NCI-H2171 (cell line): Measurements from ENCODE around the gene VPS41.
A peak's percentile ranks its signal among the peaks of the same experiment; 100 is the strongest.

Experiments
- DNase-seq: peaks from one replicate; lab custom pipeline; 2025; lab: John Stamatoyannopoulos, UW

Gene VPS41

DNA sequence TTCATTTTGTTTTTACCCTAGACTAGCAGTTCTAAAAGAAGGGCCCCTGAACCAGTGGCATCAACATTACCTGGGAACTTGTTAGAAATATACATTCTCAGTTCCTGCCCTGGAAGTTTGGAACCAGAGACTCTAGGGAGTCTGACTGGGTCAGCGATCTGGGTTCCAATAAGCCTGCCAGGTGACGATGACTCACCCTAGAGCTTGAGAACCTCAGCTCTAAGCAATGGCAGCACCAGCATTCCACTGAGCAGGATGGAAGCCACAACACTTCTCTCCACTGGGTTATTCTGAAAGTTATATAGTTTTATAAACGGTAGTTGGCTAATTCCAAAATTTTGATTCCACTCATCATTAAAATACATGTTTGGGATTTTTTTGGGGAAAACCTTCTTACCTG lies 180.8 kb downstream of the VPS41 start:
- DNase-seq: no peak

DNA sequence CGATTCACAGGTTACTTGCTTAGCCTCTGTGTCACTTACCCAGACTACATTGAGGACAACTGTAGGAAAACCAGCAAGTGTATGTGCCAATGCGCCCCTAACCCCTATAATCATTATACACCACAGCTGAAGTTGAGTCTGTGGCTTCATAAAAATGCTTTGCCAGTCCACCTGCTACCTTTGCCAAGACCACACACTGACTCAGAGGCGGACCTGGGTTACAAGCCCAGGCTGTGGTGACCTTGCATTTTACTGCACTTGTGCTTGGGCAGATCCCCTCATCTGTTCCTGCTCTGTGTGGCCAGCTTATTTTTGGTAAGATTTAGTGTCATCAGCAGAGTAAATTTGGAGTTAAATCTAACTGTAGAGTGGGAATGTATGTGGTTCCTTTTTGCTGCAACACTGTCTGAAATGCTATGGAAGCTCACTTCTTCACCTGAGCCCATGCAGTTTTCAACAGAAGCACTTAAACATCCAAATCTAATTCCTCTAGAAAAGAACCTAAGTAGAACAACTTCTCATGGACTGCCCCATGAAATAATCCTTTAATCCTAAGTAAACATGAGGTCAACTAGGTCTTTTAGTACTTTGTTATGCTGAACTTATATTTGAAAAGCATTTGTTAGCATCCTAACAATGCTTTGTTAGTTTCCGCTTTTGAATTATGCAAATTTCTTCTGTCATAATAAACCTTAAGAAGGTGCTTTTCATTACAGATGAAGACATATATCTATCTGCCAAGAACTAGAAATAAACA lies 181.6 kb downstream of the VPS41 start:
- no peak for DNase-seq

DNA sequence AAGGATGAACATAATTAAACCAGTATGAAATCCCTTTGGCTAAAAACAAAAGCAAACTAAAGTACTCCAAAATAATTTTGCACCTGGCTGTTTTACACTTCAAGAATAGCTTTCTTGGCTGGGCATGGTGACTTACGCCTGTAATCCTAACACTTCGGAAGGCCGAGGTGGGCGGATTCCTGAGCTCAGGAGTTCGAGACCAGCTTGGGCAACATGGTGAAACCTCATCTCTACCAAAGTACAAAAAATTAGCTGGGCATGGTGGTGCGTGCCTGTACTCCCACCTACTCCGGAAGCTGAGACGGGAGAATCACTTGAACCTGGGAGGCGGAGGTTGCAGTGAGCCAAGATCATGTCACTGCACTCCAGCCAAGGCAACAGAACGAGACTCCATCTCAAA lies 185.7 kb downstream of the VPS41 start:
- DNase-seq: no peak

DNA sequence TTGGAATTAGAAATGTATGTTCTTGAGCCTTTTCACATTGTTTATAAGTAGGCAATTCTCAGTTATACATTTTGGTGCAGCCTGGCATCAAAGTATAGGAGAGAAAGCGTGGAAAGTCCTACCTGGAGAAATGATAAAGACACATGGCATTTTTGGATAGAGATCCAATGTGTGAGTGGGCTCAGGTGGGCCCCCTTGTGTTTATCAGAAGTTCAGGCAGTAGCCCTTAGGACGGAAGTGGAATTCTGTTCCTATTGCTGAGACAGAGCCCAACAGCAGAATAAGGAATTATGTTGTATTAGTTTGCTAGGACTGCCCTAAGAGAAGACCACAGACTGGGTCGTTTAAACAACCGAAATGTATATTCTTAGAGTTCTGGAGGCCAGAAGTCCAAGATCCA lies 192.6 kb downstream of the VPS41 start:
- DNase-seq: no peak

DNA sequence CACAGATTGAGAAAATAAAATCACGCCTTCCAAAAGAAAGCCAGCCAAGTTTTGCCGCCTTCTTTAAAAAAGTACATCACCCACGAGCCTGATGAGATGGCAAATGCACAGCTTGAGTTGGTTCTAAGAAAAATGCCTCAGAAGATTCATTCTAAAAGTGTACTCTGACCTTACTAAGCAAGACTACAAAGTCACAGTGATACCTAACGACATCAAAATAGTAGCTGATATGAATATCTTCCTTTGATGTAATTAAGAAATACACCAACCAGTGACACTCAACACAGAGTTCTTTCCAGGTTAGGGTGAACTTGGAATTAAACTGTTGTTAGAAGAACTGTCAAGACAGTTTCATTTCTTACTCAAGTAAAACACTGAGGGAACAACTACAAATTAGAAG lies 199.9 kb downstream of the VPS41 start:
- no peak for DNase-seq

DNA sequence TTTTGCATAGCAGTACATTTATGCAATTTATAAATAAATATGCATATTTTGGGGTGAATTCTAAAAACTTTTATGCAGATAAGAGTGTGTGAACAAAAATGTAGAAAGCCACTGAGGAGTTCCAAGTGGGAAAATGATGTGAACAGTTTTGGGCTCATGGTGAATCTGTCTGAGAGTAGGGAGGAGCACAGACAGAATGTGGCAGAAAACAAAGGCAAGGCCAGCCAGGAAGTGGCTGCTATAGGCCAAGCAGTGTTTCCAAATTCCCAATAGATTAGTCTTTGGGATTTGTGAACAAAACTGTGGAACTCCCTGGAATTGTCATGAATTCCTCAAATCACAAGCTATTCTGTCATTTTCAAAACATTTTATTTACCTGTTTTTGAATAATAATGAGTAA lies 204.2 kb downstream of the VPS41 start:
- no peak for DNase-seq

DNA sequence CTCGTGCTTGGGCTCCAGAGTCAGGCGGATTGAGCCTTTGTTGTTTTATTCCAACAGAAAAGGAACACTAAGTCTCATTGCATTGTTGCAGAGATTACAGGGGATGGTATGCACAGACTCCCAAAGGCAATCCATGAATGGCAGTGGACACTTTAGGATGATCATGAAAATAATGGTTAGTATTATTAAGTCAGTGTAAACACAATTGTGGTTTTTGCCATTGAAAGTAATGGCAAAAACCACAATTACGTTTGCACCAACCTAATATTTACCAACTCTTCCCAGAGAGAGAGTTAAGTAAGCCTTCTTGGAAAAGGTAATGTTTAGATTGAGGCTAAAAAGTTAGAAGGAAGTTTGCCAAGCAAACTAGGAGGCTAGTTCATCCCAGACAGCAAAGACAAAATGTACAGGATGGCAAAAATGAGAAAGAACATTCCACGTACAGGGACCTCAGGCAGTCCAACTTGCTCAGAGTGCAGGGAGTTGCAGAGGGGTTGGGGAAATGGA lies 204.9 kb downstream of the VPS41 start:
- no peak for DNase-seq

DNA sequence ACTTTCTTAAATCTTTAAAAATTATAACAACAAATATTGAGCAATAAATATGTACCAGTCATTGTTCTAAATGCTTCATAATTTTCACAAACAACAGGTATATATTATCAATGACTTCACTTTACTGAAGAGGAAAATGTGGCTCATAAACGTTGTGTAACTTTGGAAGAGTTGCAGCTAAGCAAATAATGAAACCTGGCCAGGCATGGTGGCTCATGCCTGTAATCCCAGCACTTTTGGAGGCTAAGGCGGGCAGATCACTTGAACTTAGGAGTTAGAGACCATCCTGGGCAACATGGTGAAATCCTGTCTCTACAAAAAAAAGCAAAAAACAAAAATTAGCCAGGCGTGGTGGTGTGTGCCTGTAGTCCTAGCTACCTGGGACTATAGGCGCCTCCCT lies 205.9 kb downstream of the VPS41 start:
- no peak for DNase-seq

DNA sequence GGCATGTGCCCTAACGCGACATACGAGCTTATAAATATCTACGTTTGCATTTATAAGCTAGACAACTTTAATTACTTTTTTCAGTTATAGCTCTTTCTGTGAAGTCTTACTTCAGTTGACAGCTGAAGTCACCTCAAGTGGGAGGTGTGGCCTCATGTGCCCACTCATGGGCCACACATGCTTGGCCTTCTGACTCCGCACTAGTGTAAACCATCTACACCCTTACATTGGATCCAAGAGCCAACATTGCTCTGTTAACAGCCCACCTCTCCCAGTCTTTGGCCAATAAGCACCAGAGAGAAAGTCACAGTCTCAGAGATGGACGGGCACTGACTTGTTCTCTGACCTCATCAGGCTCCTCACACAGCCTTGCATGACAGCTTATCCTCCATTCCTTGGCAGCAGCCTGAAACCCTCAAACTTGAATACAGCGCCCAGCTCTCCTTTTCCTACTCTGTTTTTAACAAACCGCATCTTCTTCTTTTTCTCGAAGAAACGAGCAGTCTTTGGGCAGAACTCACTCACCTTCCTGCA lies 206.9 kb downstream of the VPS41 start:
- no peak for DNase-seq

DNA sequence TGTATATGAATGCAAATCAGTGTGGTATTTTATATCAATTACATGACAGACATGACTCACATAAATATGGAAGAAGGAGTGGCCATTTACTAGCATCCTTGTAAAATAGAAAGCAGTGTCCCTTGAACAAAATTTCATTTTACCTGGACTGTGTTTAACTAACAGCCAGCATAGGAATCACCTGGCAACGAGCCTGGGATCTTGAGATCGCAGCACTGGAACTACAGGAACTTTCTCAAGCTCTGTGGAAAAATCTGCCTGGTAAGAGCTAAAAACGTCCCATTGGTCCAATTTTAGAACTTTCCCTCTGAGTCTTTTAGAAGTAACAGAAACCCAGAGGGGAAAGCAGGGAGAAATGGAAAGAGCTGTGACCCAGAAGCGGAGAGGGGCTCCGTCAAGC lies 208.9 kb downstream of the VPS41 start:
- no peak for DNase-seq

DNA sequence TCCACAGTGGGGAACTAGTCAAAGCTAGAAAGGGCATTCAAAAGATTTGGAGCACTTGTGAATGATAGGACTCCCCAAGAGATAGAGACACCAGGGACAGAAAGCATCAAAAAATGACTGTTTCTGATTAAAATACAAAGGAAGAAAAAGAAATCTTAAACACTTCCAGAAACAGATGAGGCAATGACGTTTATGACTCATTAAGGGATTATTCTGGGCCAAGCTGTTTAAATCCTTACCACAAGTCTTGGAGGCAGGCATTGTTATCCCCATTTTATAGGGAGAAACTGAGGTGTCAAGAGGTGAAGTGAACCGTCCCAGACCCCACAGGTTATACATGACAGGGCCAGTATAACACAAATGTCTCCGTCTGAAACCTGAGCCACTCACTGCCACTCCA lies 209.5 kb downstream of the VPS41 start:
- no peak for DNase-seq

DNA sequence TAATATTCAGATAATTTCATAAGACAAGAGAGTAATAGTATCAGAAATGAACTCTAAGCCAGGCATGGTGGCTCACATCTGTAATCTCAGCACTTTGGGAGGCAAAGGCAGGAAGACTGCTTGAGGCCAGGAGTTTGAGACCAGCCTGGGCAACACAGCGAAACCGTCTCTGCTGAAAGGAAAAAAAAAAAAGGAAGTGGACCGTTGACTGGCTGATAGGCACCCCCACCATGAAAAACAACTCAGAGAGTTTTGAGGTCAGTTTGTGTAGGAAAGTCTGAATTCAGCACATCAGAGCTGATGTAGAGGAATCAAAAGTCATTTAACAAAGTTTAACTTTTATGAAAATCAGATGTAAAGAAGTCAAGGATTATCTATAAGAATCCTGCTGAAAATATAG lies 214.7 kb downstream of the VPS41 start:
- no peak for DNase-seq

DNA sequence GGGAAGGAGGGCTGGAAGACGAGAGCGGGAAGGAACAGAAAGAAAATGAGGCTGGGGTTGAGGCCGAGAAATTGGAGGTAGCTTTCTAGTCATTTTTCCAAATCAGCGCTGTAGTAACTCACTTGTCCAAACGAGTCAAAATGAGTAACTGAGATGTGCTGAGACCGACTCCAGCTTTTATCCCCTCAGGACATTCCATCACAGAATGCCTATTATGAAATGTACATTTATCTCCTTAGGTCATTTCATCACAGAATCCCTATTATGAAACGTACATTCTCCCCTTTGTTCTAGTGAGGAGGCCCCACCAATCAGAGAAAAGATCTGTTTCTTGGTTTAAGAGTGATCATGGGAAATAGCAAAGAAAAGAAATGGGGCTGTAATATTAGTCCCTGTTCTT lies 222.1 kb downstream of the VPS41 start:
- no peak for DNase-seq

DNA sequence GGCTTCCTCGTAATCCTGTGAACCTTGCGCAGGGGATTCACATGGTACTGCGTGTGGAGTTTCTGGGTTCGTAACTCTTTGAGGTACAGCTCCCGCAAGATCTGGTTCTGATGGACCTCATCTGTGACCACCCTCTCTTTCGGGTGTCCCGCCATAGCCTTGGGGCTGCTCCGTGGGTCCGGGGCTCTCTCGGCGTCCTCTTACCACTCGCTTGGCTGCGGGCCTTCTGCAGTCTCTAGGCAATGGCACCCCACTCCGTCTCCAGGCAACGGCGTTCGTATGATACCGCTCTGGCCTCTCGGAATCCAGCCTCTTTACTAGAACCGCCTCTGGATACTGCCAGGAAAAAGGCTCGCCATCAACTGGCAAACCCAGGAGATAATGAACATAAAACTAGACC lies 223.1 kb downstream of the VPS41 start:
- no peak for DNase-seq

DNA sequence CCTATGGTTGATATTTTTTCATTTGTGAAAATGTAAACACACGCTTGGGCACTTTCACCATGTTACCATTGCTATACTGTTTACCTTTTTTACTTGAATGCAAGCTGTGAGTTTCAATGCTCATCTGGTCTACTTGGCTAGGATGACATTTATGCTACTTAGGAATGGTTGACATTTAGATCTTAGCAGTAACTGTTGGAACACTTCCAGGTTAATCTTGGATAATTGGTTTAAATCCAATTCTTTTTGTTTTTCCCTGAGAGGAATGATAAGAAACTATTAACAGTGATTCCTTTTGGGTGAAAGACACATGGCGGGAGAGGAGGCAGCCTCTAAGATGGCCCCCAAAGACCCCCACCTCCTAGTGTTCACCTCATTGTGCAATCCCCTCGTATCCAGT lies 226.4 kb downstream of the VPS41 start:
- DNase-seq: peak; percentile 20

DNA sequence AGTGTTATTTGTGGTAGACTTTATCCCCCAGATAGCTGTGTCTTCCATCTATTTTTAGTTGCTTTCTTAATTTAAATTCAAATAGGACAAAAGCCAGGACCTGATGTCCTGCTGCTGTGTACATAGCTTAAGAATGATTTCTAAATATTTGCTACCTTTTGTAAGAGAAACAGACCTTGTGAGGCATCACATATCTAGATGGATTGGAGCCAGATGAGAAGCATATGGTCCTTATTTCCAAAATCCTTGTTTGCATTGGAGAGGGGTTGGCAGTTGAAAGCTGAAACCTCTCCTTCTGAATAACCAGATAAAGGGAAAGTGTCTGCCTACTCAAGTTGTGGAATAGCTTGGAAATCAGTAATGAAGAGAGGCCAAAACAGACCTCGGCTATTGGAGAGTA lies 227.1 kb downstream of the VPS41 start:
- peak; percentile 72 for DNase-seq

DNA sequence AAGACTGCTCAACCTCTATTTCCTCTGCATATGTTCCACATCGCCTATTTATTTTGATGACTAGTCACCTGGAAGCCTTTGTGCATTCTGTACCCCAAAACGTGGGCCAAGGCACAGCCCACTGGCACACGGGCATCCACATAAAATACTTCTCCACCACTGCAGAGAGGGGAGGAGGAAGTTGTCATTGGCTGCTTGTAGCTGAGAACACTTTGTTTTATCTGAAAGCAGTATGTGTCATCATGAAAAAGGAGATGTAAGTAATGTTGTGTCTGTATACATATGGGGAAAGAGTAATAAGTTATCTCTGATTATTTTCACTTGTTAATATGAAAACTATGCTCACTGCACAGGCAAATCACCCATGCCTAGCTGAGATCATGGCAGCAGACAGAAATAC lies 229.6 kb downstream of the VPS41 start:
- no peak for DNase-seq

DNA sequence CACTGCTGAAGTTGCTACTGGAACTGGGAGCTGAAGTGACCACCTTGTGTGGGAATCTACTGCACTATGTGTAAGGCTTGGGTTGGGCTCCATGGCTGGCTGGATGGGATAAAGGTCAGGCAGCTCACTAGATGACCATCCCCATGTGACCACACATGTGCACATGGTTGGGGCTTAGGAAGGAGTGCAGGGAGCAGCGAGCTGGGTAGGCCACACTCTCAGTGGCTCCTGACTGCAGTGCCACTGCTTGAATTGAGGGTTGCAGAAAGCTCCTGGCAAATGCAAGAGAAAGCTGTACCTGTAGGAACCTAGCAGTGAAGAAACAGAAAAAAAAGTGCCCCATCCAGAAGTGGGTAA lies 230.3 kb downstream of the VPS41 start:
- DNase-seq: no peak

DNA sequence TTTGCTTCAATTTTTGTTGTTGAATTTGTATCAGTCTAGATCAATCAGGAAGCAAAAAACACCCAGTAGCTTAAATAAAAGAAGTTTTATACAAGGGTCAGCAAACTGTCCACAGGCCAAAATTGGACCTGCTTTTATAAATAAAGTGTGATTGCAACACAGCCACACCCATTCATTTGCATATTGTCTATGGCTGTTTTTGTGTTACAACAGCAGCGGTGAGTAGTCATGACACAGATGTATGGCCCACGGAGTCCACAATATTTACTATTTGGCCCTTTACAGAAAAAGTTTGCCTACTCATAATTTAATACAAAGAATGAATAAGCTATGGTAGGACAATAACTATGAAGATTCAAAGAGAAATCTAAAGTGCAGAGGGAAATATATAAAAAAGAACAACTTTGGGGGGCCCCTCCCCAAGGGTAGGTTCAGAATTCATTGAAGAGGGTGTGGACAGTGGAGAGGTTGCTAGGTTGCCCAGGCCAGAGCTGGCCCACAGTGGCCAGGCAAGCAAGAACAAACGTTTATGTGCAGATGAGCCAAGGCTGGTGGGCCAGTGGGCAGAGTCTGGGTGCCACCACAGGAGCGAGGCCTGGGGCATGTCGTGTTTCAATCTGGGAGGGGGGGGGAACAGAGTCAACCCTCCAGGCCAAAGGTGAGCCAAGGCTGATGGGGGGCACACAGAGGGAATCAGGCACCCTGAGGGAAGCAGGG lies 230.9 kb downstream of the VPS41 start:
- no peak for DNase-seq

DNA sequence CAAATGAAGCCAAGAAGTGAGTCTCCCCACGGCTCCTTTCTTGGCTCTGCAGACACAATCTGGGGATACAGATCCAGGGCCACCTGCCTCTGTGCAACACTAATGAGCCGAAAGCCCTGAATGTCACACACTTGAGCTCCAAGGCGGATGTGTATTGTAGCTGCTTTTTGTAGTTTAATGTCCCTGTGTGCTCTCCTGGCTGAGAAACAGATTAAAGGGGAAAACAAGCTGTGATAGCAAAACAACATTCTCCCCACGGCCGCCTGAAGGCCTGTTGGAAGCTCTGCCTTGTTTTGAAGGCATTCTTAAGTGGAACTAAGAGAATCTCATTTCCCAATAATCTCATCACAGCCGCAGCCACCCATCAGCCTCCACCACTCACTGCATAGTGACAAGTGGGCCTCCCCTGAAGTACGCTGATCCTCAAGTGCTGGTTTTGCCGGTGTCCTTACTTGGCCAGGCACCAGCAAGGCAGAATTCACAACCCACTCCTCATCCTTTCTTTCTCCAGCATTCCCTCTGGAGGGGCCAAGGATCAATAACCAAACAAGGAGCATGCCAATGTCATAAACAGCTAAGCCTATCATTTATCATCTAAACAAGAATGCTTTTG lies 233.4 kb downstream of the VPS41 start:
- DNase-seq: no peak

DNA sequence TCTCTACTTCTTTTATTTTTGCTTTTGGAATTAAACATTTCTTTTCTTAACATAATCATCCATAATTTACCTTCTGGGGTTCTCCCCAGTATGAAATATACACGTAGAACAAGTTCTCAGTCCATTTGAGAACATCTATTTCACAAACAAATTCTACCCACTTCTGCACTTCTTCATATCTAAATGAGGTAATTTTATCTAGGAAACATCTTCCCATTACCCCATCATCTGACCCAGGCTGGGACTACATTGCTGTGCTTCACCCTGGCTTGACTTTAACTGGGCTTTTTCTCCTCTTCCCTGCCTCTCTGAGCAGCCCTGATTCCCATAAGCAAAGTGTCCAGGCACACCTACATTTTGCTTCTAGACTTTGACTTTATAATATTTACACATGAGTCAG lies 234.5 kb downstream of the VPS41 start:
- no peak for DNase-seq

DNA sequence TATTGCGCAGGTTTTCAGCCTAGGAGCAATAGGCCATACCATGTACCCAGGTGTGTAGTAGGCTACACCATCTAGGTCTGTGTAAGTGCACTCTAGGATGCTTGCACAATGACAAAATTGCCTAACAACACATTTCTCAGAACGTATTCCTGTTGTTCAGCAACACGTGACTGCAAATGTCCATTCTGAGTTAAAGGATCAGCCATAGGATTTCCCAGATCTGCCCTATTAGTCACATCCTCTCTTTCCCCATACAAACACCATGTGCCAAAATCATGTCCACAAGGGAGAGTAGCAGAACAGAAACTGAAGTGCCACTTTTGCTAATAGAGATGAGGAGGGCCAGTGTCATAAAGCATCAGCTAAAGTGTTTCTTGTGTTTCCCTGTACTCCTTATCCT lies 235.2 kb downstream of the VPS41 start:
- no peak for DNase-seq
